Natural killer cell (primary cell): ENCODE results near the gene IRS1. TPM values are rescaled to one million over a fixed set of nuclear protein-coding genes. Genes with fewer than 3 reads are reported as not detected.

ENCODE experiments used
- ATAC-seq, 3 donors: fragments of 150-1000 bp in 2 of 3; fragments of 200-7000 bp in 1 of 3; cut with Tn5 transposase; 1 replicate in 1 of 3; 2 replicates in 2 of 3; pipeline ENCODE4 v1.10.0; 2021; ENCODE audit warnings: mild to moderate bottlenecking in 2 of 3, moderate library complexity in 2 of 3
- DNase-seq, 2 donors: peaks; one replicate each; pipeline versions ENCODE4 v3.0.0 to v3.0.0-alpha.2; 2013 to 2021; ENCODE audit warnings: mixed read lengths in 1 of 2
- H3K27ac ChIP-seq: one replicate; pipeline ENCODE4 v1.5.1; 2013; ENCODE audit warnings: mild to moderate bottlenecking, low read length
- H3K27me3 ChIP-seq: one replicate; pipeline ENCODE4 v1.6.1; 2013; ENCODE audit warnings: low read length; ENCODE audit not compliant: control insufficient read depth, insufficient read depth
- H3K36me3 ChIP-seq: one replicate; pipeline ENCODE4 v1.6.1; 2013; ENCODE audit warnings: low read length; ENCODE audit not compliant: control insufficient read depth, insufficient read depth
- H3K4me1 ChIP-seq: one replicate; pipeline ENCODE4 v1.6.1; 2013; ENCODE audit warnings: low read length; ENCODE audit not compliant: control insufficient read depth, insufficient read depth
- H3K4me3 ChIP-seq: one replicate; pipeline ENCODE4 v1.5.1; 2013; ENCODE audit warnings: low read length
- H3K9me3 ChIP-seq: one replicate; pipeline ENCODE4 v1.6.1; 2013; ENCODE audit warnings: low read length; ENCODE audit not compliant: control insufficient read depth, insufficient read depth
- H3K27ac Mint-ChIP-seq, 2 donors: one replicate each; pipeline ENCODE4 v1.8.0; 2022; ENCODE audit warnings: mild to moderate bottlenecking in 2 of 2, mixed read lengths in 2 of 2, moderate library complexity in 1 of 2
- H3K27me3 Mint-ChIP-seq, 2 donors: one replicate each; pipeline ENCODE4 v1.8.0; 2022; ENCODE audit warnings: low read depth in 2 of 2, mixed read lengths in 2 of 2
- H3K36me3 Mint-ChIP-seq: one replicate; pipeline ENCODE4 v1.8.0; 2022; ENCODE audit warnings: mixed read lengths
- H3K4me1 Mint-ChIP-seq, 2 donors: one replicate each; pipeline ENCODE4 v1.8.0; 2022; ENCODE audit warnings: mixed read lengths in 2 of 2
- H3K4me3 Mint-ChIP-seq: one replicate; pipeline ENCODE4 v1.8.0; 2022; ENCODE audit warnings: mild to moderate bottlenecking, moderate library complexity, mixed read lengths
- H3K9me3 Mint-ChIP-seq, 2 donors: one replicate each; pipeline ENCODE4 v1.8.0; 2022; ENCODE audit warnings: mixed read lengths in 2 of 2
- CTCF ChIP-seq: fragments of 200-600 bp; IDR thresholded peaks from one replicate; pipeline ENCODE4 v1.8.0; 2022; ENCODE audit warnings: antibody characterized with exemption
- WGBS: methylation state at CpG from one replicate; pipeline ENCODE4 v1.1.7; 2013; ENCODE audit warnings: missing lambda C conversion rate; ENCODE audit not compliant: insufficient coverage; 5-methylcytosine and 5-hydroxymethylcytosine counted together
- intact Hi-C: fragments of 100-400 bp; cut with micrococcal nuclease; formaldehyde crosslinking; loops from one replicate; pipeline ENCODE4 v1.14.2; 2022
- total RNA-seq, 4 donors: library from RNA; stranded (reverse); fragments of 120-200 nt in 1 of 4; gene quantifications; one replicate each; pipeline versions ENCODE4 v1.2.3 to v1.2.4, GENCODE V29; 2013 to 2022

Gene IRS1
- total RNA-seq, 3 donors from 2014 or later (not counting 1 experiment from before 2014, with no cell fraction given) = 0.09 to 0.55 (median 0.36) TPM

GRCh38 chr2:226796012-226796839 is 3.4 kb downstream of the IRS1 start:
- H3K27me3 ChIP-seq = peaks cover 22% of the 10 kb centered on the region
- H3K27ac ChIP-seq = no peak overlapping the region
- DNase-seq (no peak), ATAC-seq (no peak)
- H3K4me3 Mint-ChIP-seq = no peak overlapping the region
- peaks cover 30 to 41% of the 10 kb centered on the region in 2 donors for H3K27me3 Mint-ChIP-seq
- no peaks in the 10 kb centered on the region for H3K9me3 Mint-ChIP-seq
- peaks cover 8 to 24% of the 10 kb centered on the region in 2 donors for H3K4me1 Mint-ChIP-seq
- no peak overlapping the region for H3K27ac Mint-ChIP-seq
- TF ChIP-seq CTCF = no peak
- peaks cover 39% of the 10 kb centered on the region for H3K4me1 ChIP-seq
- WGBS = 95% methylated on average over 25 of the region's 25 CpGs
- H3K36me3 Mint-ChIP-seq = no peaks in the 10 kb centered on the region
- no peaks in the 10 kb centered on the region for H3K9me3 ChIP-seq
- intact Hi-C loops = no loop called here
- no peaks in the 10 kb centered on the region for H3K36me3 ChIP-seq
- no peak overlapping the region for H3K4me3 ChIP-seq

- no peak for DNase-seq
- Mint-ChIP-seq H3K4me3 (no peak overlapping the region), H3K4me1 (peaks cover 9 to 20% of the 10 kb centered on the region in 2 donors), H3K27ac (no peak overlapping the region), H3K9me3 (no peaks in the 10 kb centered on the region), H3K36me3 (no peaks in the 10 kb centered on the region), H3K27me3 (peaks cover 22 to 33% of the 10 kb centered on the region in 2 donors)
- WGBS = 90% methylated on average over 26 of the region's 26 CpGs
- Histone ChIP-seq H3K27me3 (peaks cover 15% of the 10 kb centered on the region), H3K27ac (no peak overlapping the region), H3K36me3 (no peaks in the 10 kb centered on the region), H3K9me3 (no peaks in the 10 kb centered on the region), H3K4me1 (peaks cover 37% of the 10 kb centered on the region), H3K4me3 (no peak overlapping the region)
- ATAC-seq = no peak
- no peak for TF ChIP-seq CTCF
- intact Hi-C loops = no loop called here
Measured at GRCh38 chr2:226795281-226796011, 4.2 kb downstream of the IRS1 start.

- H3K27ac Mint-ChIP-seq = no peak overlapping the region
- Histone ChIP-seq H3K4me1 (peaks cover 31% of the 10 kb centered on the region), H3K27ac (no peak overlapping the region), H3K27me3 (peaks cover 11% of the 10 kb centered on the region), H3K36me3 (no peaks in the 10 kb centered on the region), H3K9me3 (no peaks in the 10 kb centered on the region), H3K4me3 (no peak overlapping the region)
- peaks cover 9 to 14% of the 10 kb centered on the region in 2 donors for H3K4me1 Mint-ChIP-seq
- 85% methylated on average over 5 of the region's 9 CpGs for WGBS
- no peak for TF ChIP-seq CTCF
- H3K36me3 Mint-ChIP-seq = no peaks in the 10 kb centered on the region
- H3K27me3 Mint-ChIP-seq = peaks cover 19 to 31% of the 10 kb centered on the region in 2 donors
- intact Hi-C loops = no loop called here
- ATAC-seq (no peak), DNase-seq (no peak)
- no peaks in the 10 kb centered on the region for H3K9me3 Mint-ChIP-seq
- H3K4me3 Mint-ChIP-seq = no peak overlapping the region
Measured at GRCh38 chr2:226794751-226795171, 4.9 kb downstream of the IRS1 start.
